Activated T-cell treated with anti-CD3 and anti-CD28 coated beads for 24 hours (primary cell): Measurements from ENCODE around the gene HNRNPUL1.
A peak's percentile ranks its signal among the peaks of the same experiment; 100 is the strongest.

ENCODE experiments used
- DNase-seq: peaks from one replicate; pipeline ENCODE4 v3.0.0-alpha.2; 2020; ENCODE audit warnings: low read depth

The HNRNPUL1 gene

DNA sequence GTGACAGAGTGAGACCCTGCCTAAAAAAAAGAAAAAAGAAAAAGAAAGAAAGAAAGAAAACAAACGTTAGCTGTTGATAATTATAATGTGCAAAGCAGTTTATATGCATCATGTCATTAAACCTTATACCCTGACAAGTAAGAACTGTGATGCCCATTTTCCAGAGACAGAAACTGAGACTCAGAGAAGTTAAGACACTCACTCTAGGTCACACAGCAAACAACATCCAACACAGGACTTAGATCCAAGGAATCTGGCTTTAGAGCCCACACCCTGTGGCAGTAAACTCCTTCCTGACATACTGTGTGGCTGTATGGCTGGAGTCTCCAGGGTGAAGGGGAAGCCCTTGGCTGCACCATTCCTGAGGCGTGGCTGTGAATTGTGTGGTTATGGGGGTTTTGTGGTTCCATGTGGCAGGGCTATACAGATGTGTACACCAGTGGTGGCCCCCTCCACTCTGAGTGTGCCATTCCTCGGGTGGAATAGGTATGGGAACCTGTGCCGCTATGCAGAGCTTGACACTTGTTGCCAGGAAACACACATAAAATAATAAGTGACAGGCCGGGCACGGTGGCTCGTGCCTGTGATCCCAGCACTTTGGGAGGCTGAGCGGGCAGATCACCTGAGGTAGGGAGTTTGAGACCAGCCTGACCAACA is 29.5 kb upstream of the HNRNPUL1 start:
- DNase-seq, result no peak

DNA sequence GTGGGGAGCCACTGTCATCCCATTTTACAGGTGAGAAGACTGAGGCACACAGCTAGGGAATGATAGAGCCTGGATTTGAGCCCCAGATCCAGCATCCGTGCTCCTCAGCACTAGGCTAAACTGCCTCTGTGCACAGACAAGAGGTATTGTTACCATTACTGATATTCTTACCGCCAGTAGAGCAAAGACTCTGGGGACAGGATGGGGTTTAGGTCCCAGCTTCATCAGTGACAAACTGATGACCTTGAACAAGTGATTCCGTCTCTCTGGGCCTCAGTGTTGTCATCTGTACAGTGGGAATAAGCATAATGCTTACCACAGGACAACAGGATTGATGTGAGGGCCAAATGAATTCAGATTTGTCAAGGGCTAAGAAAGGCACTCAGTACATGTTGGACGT is 28.7 kb upstream of the HNRNPUL1 start:
- DNase-seq, result no peak

DNA sequence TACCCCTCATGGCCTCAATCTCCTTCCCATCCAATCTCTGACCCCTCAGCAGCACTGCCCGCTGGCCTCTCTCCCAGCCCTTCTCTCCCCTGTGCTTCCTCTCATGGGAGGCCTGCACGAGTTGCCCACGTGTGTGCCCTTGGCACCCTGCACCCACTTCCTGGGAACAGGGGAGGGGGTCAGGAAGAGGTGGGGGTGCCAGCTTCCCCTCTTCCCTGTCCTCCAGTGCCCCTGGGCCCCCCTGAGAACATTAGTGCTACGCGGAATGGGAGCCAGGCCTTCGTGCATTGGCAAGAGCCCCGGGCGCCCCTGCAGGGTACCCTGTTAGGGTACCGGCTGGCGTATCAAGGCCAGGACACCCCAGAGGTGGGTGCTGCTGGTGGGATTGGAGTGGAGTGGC is 25.9 kb upstream of the HNRNPUL1 start:
- DNase-seq, result no peak

DNA sequence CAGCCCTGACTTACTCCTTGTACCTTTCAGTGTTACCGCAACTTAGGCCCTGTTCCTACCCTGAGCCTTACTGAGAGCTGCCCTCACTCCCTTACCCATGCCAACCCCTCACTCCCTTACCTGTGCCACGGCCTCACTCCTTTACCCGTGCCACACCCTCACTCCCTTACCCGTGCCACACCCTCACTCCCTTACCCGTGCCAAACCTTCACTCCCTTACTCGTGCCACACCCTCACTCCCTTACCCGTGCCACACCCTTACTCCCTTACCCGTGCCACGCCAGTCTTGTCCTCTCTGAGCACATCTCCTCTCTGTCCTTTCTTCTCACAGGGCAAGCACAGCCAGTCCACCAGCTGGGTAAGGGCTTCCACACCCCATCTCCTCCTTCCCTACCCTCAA is 24.8 kb upstream of the HNRNPUL1 start:
- no peak for DNase-seq

DNA sequence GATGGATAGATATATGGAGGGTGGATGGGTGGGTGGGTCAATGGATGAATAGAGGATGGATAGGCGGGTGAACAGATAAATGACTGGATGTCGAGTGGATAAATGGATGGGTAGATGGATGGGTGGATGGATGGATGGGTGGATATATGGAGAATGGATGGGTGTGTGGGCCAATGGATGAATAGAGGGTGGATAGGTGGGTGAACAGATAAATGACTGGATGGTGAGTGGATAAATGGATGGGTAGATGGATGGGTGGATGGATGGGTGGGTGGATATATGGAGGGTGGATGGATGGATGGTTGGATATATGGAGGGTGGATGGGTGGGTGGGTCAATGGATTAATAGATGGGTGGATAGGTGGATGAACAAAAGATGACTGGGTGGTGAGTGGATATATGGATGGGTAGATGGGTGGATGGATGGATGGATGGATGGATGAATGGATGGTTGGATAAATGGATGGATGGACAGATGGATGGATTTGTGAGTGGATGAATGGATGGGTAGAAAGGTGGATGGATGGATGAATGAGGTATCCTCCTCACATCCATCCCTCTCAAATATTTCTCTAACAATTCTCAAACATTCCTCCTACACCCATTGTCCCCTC is 24.1 kb upstream of the HNRNPUL1 start:
- DNase-seq, result no peak

DNA sequence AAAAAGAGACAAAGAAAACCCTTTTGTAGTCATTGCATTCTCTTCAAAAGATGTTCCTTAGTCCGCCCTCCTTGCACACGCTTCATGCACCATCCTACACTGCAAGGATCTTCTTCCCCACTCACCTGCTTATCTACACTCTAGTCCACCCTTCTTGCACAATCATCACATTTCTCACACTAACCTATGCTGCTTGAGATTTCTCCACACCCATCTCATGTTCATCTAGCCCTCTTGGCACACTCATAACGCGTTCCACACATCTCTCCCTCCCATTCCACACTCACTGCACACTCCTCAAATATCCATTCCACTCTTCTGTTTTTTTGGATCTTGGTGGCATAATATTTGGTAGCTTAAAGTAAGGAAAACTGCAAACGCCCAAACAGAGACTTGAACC is 22.3 kb upstream of the HNRNPUL1 start:
- no peak for DNase-seq

DNA sequence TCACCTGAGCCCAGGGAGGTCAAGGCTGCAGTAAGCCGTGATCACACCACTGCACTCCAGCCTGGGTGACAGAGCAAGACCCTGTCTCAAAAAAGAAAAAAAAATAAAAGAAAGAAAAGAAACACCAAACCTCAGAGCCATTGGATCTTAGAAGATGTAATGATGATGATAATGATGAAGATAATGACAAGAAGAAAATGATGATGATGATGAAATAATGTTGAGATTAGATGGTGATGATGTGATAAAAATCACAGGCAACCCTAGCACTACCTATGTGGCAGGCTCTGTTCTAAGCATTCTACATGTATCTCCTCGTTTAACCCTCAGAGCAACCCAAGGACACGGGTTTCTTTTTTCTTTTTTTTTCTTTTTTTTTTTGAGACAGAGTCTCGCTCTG is 20.1 kb upstream of the HNRNPUL1 start:
- DNase-seq, result no peak

DNA sequence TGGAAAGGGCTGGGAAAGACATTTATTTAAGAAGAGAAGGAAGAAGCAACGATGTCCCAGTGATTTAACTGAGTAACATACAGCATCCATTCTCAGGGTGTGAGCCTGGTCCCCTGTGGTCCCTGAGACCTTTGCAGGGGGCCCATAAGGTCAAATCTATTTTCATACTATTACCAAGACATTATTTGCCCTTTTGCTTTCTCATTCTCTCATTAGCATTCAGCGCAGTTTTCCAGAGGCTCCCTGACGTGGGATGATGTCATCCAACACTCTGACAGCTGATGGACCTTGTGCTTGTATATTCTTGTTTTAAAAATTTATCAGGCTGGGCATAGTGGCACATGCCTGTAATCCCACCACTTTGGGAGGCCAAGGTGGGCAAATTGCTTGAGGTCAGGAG is 18.3 kb upstream of the HNRNPUL1 start:
- DNase-seq, result no peak

DNA sequence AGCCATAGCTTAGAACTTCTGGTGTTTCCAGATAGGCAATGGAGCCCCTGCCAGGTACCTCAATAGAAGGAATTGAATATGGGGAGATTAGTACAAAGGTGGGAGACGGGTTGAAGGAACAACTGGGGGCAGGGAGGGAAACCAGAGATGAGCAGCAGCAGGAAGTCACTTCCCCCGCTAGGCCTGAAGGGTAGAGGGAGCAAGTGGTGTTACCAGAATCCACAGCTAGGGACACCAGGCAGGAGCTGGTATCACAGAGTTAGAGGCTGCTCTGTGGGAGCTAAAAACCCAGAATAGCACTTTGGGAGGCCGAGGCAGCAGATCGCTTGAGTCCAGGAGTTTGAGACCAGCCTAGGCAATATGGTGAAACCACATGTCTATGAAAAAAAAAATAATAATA is 15.3 kb upstream of the HNRNPUL1 start:
- no peak for DNase-seq

DNA sequence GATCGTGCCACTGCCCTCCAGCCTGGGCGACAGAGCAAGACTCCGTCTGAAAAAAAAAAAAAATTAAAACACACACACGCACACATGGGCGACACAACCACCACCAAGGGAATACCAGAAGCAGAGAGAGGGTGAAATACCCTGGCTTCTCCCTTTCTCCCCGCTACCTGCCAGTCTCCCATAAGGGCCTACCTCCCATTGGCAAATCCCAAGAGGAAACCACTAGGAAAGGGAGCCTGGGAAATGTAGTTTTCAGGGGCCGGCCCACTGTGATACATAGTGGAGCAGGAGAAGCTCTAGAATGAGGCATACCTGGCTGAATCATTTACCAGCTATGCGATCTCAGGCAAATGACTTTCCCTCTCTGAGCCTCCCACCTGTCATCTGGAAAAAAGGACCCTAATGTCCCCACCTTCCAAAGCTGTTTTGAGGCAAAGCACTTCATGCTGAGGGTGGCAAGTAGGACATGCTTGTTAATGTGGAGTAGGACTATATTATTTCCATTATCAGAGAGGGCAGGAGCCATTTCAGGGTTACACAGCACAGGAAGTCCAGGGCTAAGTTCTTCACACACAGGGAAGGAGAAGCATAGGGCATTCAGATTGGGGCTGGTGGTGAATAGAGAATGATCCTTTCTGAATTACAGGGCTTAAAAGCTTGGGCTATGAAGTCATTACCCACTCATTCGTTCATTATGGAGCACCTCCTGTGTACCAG is 14.3 kb upstream of the HNRNPUL1 start:
- DNase-seq, result no peak

DNA sequence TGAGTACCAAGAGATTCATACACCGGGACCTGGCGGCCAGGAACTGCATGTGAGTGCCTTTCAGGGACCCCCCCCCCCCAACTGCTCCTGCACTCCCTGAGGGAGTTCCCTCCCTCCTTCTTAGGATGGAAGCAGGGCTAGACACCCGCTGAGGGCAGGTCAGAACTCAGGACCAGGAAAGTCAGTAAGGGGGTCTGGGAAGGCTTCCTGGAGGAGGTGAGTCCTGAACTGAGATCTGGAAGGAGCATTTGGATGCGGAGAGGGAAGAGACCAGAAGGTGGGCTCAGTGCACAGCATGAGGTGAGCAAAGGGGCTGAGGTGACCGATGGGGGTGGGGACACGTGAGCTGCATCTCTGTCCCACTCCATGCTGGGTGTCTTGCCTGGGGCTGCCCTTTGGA is 10.5 kb upstream of the HNRNPUL1 start:
- DNase-seq, result no peak

DNA sequence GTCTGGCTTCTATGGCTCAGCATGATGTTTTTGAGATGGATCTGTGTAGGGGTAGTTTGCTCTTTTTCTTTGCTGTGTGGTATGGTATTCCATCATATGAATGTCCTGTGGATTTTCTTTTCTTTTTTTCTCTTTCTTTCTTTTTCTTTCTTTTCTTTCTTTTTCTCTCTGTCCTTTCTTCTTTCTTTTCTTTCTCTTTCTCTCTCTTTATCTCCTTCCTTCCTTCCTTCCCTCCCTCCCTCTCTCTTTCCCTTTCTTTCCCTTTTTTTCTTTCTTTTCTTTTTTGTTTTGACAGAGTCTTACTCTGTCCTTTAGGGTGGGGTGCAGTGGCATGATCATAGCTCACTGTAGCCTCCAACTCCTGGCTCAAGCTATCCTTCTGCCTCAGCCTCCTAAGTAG is 9.0 kb upstream of the HNRNPUL1 start:
- DNase-seq, result no peak

DNA sequence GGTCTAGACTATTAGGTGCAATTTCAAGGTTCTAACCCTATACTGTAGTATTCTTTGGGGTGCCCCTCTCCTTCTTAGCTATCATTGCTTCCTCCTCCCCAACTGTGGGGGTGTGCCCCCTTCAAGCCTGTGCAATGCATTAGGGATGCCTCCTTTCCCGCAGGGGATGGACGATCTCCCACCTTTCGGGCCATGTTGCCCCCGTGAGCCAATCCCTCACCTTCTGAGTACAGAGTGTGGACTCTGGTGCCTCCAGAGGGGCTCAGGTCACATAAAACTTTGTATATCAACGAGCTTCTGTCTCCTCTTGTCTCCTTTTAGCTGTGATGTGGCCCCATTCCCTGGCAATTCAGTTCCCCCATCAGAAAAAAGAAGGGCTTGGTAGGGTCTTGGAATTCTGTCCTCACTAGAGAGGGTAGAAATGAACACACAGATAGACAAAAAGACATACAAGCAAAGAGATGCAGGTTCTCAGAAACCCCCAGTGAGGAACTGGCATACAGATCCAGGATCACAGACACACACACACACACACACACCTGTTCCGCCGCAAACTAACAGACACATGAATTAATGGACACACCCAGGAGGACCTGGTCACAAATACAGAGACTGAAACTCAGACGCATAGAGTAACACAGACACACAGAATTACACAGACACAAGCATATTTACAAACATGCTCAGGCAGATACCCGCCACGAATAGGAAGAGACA is 2.5 kb upstream of the HNRNPUL1 start:
- DNase-seq, result no peak

DNA sequence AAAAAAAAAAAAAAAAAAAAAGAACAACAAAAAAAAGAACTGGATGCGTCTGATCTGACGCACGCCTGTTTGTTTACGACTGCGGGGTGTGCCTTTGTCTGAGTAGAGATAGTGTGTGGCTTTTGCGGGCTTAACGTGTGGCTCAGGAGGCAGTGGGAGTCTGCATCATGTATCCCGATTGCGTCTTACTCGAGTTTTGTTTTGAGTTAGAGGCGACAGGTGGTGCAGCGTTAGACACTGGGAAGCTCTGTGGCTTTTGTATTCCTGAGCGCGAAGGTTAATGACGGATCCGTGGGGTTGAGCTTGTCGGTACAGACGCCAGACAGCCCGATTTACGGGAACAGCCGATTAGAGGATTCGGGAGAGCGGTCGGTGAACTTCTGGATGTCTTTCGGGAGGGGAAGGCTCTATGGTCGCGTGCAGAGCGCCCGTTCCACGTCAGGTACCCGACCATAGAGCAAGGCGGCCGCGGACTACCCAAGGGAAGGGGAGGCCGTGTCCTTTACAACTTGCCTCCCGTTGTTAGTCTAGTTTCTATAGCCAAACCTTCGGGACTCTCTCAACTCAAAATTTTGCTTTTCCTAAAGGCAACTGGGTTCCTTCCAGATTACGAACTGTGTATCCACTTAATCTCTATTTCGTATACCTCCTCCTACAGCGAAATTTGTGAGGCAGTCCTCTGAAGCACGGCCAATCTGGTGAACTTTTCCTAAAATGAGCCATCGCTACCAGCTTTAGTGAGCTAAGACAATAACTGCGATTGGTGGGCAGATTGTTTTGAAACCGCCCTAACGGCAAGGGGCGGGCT is 926 bp upstream of the HNRNPUL1 start:
- DNase-seq, result peak; percentile 79

DNA sequence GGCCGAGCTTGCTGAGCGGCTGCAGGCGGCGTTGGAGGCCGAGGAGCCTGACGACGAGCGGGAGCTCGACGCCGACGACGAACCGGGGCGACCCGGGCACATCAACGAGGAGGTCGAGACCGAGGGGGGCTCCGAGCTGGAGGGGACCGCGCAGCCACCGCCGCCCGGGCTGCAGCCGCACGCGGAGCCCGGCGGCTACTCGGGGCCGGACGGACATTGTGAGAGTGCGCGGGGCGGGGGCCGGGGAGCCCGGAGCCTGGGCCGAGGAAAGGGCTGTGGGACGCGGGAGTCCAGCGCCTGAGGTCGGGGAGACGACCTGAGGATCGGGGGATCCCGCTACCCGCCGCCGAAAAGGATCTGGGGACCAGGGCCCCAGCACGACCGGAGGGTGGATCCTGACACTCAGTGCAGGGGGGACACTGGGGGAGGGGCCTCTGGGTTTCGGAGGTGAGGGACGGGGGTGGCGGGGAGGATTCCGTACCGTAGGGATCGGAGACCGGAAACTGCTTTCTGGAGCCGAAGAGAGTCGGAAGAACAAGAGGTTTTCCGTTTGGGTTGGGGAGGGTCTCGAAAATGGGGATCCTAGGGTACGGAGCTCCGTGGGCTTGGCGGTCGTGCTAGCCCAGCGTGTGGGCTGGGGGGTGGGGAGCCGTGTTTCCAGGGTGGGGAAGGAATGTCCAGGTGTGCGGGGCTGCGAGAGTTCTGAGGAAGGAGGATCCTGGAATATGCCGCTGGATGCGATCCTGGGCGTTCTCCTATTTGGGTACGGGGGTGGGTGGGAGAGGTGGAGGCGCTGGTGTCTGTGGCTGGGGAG is 616 bp downstream of the HNRNPUL1 start:
- peak; percentile 63 for DNase-seq

DNA sequence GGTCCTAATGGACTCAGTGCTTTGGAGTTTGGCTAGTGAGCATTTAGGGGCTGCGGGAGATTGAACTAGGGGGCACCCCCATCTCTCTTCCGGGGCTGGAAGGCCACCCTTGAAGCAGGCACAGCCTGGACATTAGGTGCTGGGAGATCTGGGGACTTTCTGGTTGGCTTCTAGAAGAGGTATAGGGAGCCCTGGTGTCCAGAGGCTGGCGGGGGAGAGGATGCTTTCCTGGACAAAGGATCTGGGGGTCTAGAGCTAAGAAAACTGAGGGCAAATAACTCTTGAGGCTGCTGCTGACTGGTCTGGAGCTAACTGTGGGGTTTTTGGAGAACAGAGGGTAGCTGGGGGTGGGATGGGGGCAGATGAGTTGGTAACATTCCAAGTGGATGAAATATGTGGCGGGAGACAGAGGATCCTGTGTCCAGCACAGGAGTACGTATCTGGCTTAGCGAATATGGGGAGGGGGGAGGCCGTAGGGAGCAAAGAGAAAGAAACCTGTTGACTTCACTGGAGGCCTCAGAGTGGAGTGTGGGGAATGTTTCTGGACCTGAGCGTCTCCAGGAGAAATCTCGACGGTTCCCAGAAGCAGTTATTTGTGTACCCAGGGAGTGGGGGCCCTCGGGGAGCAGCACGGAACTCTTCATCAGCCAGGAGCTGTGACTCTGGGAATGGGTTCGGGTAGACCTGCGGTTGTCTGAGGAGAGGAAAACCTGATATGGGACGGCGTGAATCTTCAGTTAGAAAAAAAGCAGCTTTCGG is 1.4 kb downstream of the HNRNPUL1 start:
- DNase-seq, result peak; percentile 1

DNA sequence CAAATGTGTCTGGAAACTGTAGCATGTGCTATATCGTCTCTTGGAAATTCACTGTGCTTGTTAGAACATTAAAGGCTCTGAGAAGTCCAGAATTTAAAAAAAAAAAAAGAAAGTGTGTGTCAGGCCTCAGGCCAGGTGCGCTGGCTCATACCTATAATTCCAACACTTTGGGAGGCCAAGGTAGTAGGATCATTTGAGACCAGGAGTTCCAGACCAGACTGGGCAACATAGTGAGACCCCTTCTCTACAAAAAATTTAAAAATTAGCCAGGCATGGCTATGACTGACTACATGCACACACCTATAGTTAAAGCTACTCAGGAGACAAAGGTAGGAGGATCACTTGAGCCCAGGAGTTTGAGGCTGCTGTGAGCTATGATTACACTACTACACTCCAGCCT is 4.9 kb downstream of the HNRNPUL1 start:
- DNase-seq, result no peak

DNA sequence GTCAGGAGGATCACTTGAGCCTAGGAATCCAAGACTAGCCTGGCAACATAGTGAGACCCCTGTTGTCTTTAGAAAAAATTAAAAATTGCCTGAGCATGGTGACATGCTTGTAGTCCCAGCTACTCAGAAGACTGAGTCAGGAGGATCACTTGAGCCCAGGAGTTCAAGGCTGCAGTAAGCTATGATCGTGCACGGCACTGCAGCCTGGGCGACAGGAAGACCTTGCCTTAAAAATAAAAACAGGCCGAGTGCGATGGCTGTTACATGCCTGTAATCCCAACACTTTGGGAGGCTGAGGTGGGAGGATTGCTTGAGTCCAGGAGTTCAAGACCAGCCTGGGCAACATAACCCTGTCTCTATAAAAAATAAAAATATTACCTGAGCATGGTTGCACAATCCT is 5.4 kb downstream of the HNRNPUL1 start:
- no peak for DNase-seq

DNA sequence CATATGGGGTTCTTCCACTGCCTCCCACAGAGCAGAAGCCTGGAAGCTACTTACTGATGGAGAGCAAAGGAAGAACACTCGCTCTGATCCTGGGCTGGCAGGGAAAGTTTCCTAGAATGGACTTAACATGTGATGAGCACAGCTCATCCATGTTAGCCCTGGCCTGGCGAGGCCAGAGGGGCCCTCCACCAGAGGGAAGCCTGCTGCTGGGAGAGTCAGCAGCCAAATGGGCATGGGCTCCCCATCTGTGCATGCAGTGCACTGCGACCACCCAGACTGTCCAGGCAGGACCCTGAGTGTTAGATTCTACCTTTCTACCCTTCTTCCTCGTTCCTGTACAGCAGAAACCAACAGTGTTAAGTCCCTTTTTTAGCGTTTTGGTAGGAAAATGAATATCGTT is 8.9 kb downstream of the HNRNPUL1 start:
- no peak for DNase-seq

DNA sequence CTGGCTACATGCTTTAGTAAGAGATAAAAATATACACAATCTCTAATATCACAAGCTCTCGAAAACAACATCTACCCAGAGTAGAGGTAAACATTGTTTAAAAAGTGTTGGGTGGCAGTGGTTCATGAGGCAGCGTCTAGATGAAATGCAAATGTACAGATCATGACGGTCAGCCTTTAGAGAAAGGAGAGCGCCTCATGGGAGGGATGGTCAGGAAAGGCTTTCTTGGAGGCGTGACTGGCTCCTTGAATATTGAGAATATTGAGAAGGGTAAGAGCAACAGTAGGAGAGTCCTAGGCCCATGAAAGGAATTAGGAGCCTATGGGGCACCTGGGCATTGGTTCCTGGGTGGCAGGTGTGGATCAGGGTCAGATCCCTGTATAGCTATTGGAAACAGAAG is 10.6 kb downstream of the HNRNPUL1 start:
- no peak for DNase-seq

DNA sequence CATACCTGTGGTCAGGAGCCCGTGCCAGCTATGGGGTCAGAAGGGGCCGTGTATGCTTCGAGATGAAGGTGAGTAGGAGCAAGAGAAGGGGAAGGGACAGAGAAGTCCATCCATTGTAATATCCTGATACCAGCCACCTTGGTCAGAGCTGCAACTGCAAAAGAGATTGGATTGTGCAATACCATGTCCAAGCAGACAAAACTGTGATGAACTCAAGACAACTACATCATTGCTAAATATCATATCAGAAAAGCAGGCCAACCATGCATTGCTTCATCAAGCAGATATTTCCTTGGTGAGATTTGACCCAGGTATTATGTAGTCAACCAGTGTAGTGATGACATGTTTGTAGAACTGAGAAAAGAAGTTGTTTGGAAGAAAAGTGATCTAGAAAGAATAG is 12.1 kb downstream of the HNRNPUL1 start:
- DNase-seq, result no peak
